ENCODE measurements around the gene ARF5.

The ARF5 gene

GRCh38 chr7:127618775-127619174 is 30.6 kb downstream of the ARF5 start:
- ATAC-seq (ENCODE audit: insufficient read depth, low read depth): no peak
- H3K79me2 ChIP-seq (ENCODE audit: insufficient read depth, low read length): no peaks in the 10 kb centered on the region
- TF ChIP-seq EZH2 (IDR thresholded peaks at IDR 0.05; ENCODE audit: borderline replicate concordance, low read depth, low read length, severe bottlenecking) (no peak), CTCF (IDR thresholded peaks at IDR 0.05; ENCODE audit: borderline replicate concordance, extremely low read depth, low read length, poor library complexity, severe bottlenecking) (no peak)
- H3K27ac ChIP-seq (ENCODE audit: low read length): no peak overlapping the region
- no peak overlapping the region for H3K4me3 ChIP-seq (ENCODE audit: low read depth in 1 of 2, low read length in 2 of 2)
- H3K9ac ChIP-seq (ENCODE audit: low read depth, low read length): no peak overlapping the region
- H2AFZ ChIP-seq (ENCODE audit: low read depth, low read length): no peak overlapping the region
- H3K9me3 ChIP-seq (ENCODE audit: insufficient read depth, low read length, severe bottlenecking): no peaks in the 10 kb centered on the region
- H3K36me3 ChIP-seq (ENCODE audit: insufficient read depth, low read length): no peaks in the 10 kb centered on the region
- DNase-seq: no peak
- no peak overlapping the region for H3K4me2 ChIP-seq (ENCODE audit: insufficient read depth, low read length)
- peaks cover 55% of the 10 kb centered on the region for H3K27me3 ChIP-seq (ENCODE audit: insufficient read depth, low read length, poor library complexity)
- no peaks in the 10 kb centered on the region for H3K4me1 ChIP-seq (ENCODE audit: insufficient read depth, low read length)
- no peaks in the 10 kb centered on the region for H4K20me1 ChIP-seq (ENCODE audit: insufficient read depth, low read length)

DNA sequence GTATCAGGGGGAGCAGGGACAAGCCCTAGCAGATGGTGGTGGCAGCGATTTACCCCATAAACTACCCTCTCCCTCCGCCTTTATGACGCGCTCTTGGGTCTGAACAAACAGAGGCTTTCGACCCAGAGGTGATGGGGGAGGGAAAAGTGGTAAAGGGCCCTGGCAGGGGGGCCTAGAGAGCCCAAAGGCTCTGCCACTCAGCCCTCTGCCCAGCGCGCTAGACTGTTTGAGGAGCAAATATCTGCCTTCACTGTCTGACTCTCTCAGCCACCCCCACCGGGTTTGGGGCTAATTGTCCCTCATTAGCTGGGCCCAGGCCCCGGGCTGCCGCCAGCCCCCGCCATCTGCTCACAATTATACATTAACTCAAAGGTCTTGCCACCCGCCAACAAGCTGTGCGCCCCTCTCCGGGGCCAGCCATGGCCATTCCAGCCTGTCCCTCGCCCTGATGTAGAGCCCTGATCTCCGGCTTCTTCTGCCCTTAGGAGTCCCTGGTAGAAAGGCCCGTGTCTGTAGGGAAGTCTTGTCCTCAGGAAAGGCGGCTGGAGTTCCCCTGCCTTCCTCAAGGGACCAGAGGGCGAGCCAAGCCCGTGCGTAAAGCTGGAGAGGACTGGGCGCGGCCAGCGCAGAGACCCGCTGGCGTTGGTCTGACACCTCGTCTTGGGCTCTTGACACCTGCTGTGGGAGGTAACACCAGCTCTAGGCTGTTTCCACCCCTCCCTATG is 31.6 kb downstream of the ARF5 start:
- H3K9me3 ChIP-seq (ENCODE audit: insufficient read depth, low read length, severe bottlenecking): no peaks in the 10 kb centered on the region
- ATAC-seq (ENCODE audit: insufficient read depth, low read depth) (no peak), DNase-seq (no peak)
- no peak overlapping the region for H3K9ac ChIP-seq (ENCODE audit: low read depth, low read length)
- no peaks in the 10 kb centered on the region for H4K20me1 ChIP-seq (ENCODE audit: insufficient read depth, low read length)
- H3K36me3 ChIP-seq (ENCODE audit: insufficient read depth, low read length): no peaks in the 10 kb centered on the region
- no peaks in the 10 kb centered on the region for H3K79me2 ChIP-seq (ENCODE audit: insufficient read depth, low read length)
- peaks cover 55% of the 10 kb centered on the region for H3K27me3 ChIP-seq (ENCODE audit: insufficient read depth, low read length, poor library complexity)
- H3K27ac ChIP-seq (ENCODE audit: low read length): no peak overlapping the region
- H2AFZ ChIP-seq (ENCODE audit: low read depth, low read length): no peak overlapping the region
- no peaks in the 10 kb centered on the region for H3K4me1 ChIP-seq (ENCODE audit: insufficient read depth, low read length)
- no peak overlapping the region for H3K4me2 ChIP-seq (ENCODE audit: insufficient read depth, low read length)
- H3K4me3 ChIP-seq (ENCODE audit: low read depth in 1 of 2, low read length in 2 of 2): no peak overlapping the region
- no peak for TF ChIP-seq EZH2 (IDR thresholded peaks at IDR 0.05; ENCODE audit: borderline replicate concordance, low read depth, low read length, severe bottlenecking)
- no peak for TF ChIP-seq CTCF (IDR thresholded peaks at IDR 0.05; ENCODE audit: borderline replicate concordance, extremely low read depth, low read length, poor library complexity, severe bottlenecking)

GRCh38 chr7:127620406-127621233 is 32.4 kb downstream of the ARF5 start:
- Histone ChIP-seq H3K36me3 (ENCODE audit: insufficient read depth, low read length) (no peaks in the 10 kb centered on the region), H3K9ac (ENCODE audit: low read depth, low read length) (no peak overlapping the region), H3K27ac (ENCODE audit: low read length) (no peak overlapping the region), H4K20me1 (ENCODE audit: insufficient read depth, low read length) (no peaks in the 10 kb centered on the region), H3K27me3 (ENCODE audit: insufficient read depth, low read length, poor library complexity) (peaks cover 49% of the 10 kb centered on the region), H3K4me3 (ENCODE audit: low read depth in 1 of 2, low read length in 2 of 2) (no peak overlapping the region), H3K9me3 (ENCODE audit: insufficient read depth, low read length, severe bottlenecking) (no peaks in the 10 kb centered on the region), H3K4me2 (ENCODE audit: insufficient read depth, low read length) (no peak overlapping the region), H3K79me2 (ENCODE audit: insufficient read depth, low read length) (no peaks in the 10 kb centered on the region), H3K4me1 (ENCODE audit: insufficient read depth, low read length) (no peaks in the 10 kb centered on the region), H2AFZ (ENCODE audit: low read depth, low read length) (no peak overlapping the region)
- DNase-seq: no peak
- no peak for ATAC-seq (ENCODE audit: insufficient read depth, low read depth)
- TF ChIP-seq CTCF (IDR thresholded peaks at IDR 0.05; ENCODE audit: borderline replicate concordance, extremely low read depth, low read length, poor library complexity, severe bottlenecking) (no peak), EZH2 (IDR thresholded peaks at IDR 0.05; ENCODE audit: borderline replicate concordance, low read depth, low read length, severe bottlenecking) (no peak)

All from DND-41 (cell line).